Measurements from ENCODE around the gene TMEM108.

Gene TMEM108

GRCh38 chr3:133258358-133258757 lies 220.2 kb downstream of the TMEM108 start:
- no peak for TF ChIP-seq CTCF (IDR thresholded peaks at IDR 0.05; ENCODE audit: low read depth, low read length, missing control alignments)
- DNase-seq (ENCODE audit: extremely low read depth, low read depth) = no peak
- no peak overlapping the region for H3K4me3 ChIP-seq (replicated peaks; ENCODE audit: low read depth, low read length)

GRCh38 chr3:133259767-133260166 lies 221.6 kb downstream of the TMEM108 start:
- DNase-seq (ENCODE audit: extremely low read depth, low read depth) = no peak
- H3K4me3 ChIP-seq (replicated peaks; ENCODE audit: low read depth, low read length) = no peak overlapping the region
- TF ChIP-seq CTCF (IDR thresholded peaks at IDR 0.05; ENCODE audit: low read depth, low read length, missing control alignments) = no peak

- no peak for DNase-seq (ENCODE audit: extremely low read depth, low read depth)
- no peak for TF ChIP-seq CTCF (IDR thresholded peaks at IDR 0.05; ENCODE audit: low read depth, low read length, missing control alignments)
- no peak overlapping the region for H3K4me3 ChIP-seq (replicated peaks; ENCODE audit: low read depth, low read length)
Observed at GRCh38 chr3:133262333-133262732, 224.1 kb downstream of the TMEM108 start.

- peak; percentile 15 for DNase-seq (ENCODE audit: extremely low read depth, low read depth)
- TF ChIP-seq CTCF (IDR thresholded peaks at IDR 0.05; ENCODE audit: low read depth, low read length, missing control alignments) = no peak
- H3K4me3 ChIP-seq (replicated peaks; ENCODE audit: low read depth, low read length) = no peak overlapping the region
Observed at GRCh38 chr3:133264920-133265319, 226.7 kb downstream of the TMEM108 start.

- no peak for DNase-seq (ENCODE audit: extremely low read depth, low read depth)
Observed at GRCh38 chr3:133268726-133269134, 230.5 kb downstream of the TMEM108 start.

GRCh38 chr3:133269393-133269792 lies 231.2 kb downstream of the TMEM108 start:
- no peak for DNase-seq (ENCODE audit: extremely low read depth, low read depth)
- no peak for TF ChIP-seq CTCF (IDR thresholded peaks at IDR 0.05; ENCODE audit: low read depth, low read length, missing control alignments)
- no peak overlapping the region for H3K4me3 ChIP-seq (replicated peaks; ENCODE audit: low read depth, low read length)

More at GRCh38 chr3:133268726-133269134, 230.5 kb downstream of the TMEM108 start:
- no peak overlapping the region for H3K4me3 ChIP-seq (replicated peaks; ENCODE audit: low read depth, low read length)
- TF ChIP-seq CTCF (IDR thresholded peaks at IDR 0.05; ENCODE audit: low read depth, low read length, missing control alignments) = no peak

- H3K4me3 ChIP-seq (replicated peaks; ENCODE audit: low read depth, low read length) = no peak overlapping the region
- no peak for TF ChIP-seq CTCF (IDR thresholded peaks at IDR 0.05; ENCODE audit: low read depth, low read length, missing control alignments)
- no peak for DNase-seq (ENCODE audit: extremely low read depth, low read depth)
Observed at GRCh38 chr3:133270631-133271030, 232.4 kb downstream of the TMEM108 start.
